Stomach (tissue), 9 donors: ENCODE measurements around the gene PHLDB1. TPM values are rescaled to one million over a fixed set of nuclear protein-coding genes. Genes with fewer than 3 reads are reported as not detected.

Experiments
- DNase-seq, 2 donors: peaks; one replicate each; pipeline versions ENCODE4 v3.0.0 to v3.0.0-alpha.2; 2013 to 2019
- H3K27ac ChIP-seq, 5 donors: fragments of 200-600 bp in 4 of 5; sonication (generic) in 4 of 5; one replicate each; pipeline ENCODE4 v1.5.1; 2013 to 2019; ENCODE audit warnings: mild to moderate bottlenecking in 1 of 5, moderate library complexity in 1 of 5
- H3K27me3 ChIP-seq, 3 donors: fragments of 200-600 bp; sonication (generic); one replicate each; pipeline ENCODE4 v1.5.1; 2017 to 2019; ENCODE audit warnings: mixed run types in 1 of 3
- H3K36me3 ChIP-seq, 4 donors: fragments of 200-600 bp; sonication (generic); 1 replicate in 3 of 4; 2 replicates in 1 of 4; pipeline ENCODE4 v1.5.1; 2016 to 2019
- H3K4me1 ChIP-seq, 4 donors: fragments of 200-600 bp; sonication (generic); one replicate each; pipeline ENCODE4 v1.5.1; 2016 to 2019
- H3K4me3 ChIP-seq, 4 donors: fragments of 200-600 bp; sonication (generic) in 3 of 4; one replicate each; pipeline ENCODE4 v1.5.1; 2016 to 2019; ENCODE audit warnings: mild to moderate bottlenecking in 1 of 4
- H3K9me3 ChIP-seq, 4 donors: fragments of 200-600 bp; sonication (generic); one replicate each; pipeline ENCODE4 v1.5.1; 2016 to 2019
- EP300 ChIP-seq: sonication (generic); formaldehyde crosslinking; IDR thresholded peaks from one replicate; pipeline ENCODE4 v1.6.1; 2017; ENCODE audit warnings: antibody characterized with exemption
- POLR2A ChIP-seq, 4 donors: fragments of 450-650 bp; IDR thresholded peaks; one replicate each; pipeline ENCODE4 v1.6.1; 2016; ENCODE audit warnings: antibody characterized with exemption in 4 of 4, control low read depth in 2 of 4, mild to moderate bottlenecking in 1 of 4, moderate library complexity in 1 of 4
- POLR2AphosphoS5 ChIP-seq, 3 donors: sonication (generic); formaldehyde crosslinking; IDR thresholded peaks; one replicate each; pipeline ENCODE4 v1.6.1; 2016; ENCODE audit warnings: antibody characterized with exemption in 3 of 3
- WGBS, 5 donors: extraction: QIAGEN DNeasy Blood & Tissue Kit in 3 of 5; methylation state at CpG; one replicate each; pipeline versions ENCODE4 v1.1.5 to v1.1.7; 2013 to 2018; 5-methylcytosine and 5-hydroxymethylcytosine counted together
- intact Hi-C: fragments of 100-400 bp; cut with DNase I; formaldehyde crosslinking; loops from one replicate; pipeline ENCODE4 v1.15.1; 2023; ENCODE audit warnings: low total_unique reads
- polyA plus RNA-seq, 3 donors: library from polyadenylated mRNA; stranded (reverse); fragments of 200-250 nt; gene quantifications; one replicate each; pipeline ENCODE4 v1.2.3, GENCODE V29; 2013
- total RNA-seq, 5 donors: library from RNA; depleted of rRNA; stranded (reverse); fragments of >200 nt; gene quantifications; one replicate each; pipeline versions ENCODE4 v1.1.0 to v1.2.3, GENCODE V29; 2014 to 2016
- TF ChIP-seq, protein P1 (sequence below), 7 experiments: fragments of 450-650 bp in 4 of 7; fragments of 200-600 bp in 3 of 7; sonication (generic) in 3 of 7; IDR thresholded peaks; one replicate each; pipeline ENCODE4 v1.5.1; 2016 to 2019; ENCODE audit warnings: antibody characterized with exemption in 7 of 7, control low read depth in 2 of 7, mild to moderate bottlenecking in 1 of 7
- donor health status: healthy with polysubstance abuse.
- donor health status: Bipolar disorder and iron deficiency.
- donor health status: healthy.

PHLDB1 gene
- total and polyA plus RNA-seq, 8 donors: 28.4 to 291 (median 41.4) TPM

- TF ChIP-seq, protein P1, sequence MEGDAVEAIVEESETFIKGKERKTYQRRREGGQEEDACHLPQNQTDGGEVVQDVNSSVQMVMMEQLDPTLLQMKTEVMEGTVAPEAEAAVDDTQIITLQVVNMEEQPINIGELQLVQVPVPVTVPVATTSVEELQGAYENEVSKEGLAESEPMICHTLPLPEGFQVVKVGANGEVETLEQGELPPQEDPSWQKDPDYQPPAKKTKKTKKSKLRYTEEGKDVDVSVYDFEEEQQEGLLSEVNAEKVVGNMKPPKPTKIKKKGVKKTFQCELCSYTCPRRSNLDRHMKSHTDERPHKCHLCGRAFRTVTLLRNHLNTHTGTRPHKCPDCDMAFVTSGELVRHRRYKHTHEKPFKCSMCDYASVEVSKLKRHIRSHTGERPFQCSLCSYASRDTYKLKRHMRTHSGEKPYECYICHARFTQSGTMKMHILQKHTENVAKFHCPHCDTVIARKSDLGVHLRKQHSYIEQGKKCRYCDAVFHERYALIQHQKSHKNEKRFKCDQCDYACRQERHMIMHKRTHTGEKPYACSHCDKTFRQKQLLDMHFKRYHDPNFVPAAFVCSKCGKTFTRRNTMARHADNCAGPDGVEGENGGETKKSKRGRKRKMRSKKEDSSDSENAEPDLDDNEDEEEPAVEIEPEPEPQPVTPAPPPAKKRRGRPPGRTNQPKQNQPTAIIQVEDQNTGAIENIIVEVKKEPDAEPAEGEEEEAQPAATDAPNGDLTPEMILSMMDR (IDR thresholded peaks at IDR 0.05): no peak
- TF ChIP-seq POLR2A (IDR thresholded peaks at IDR 0.05) (no peak), EP300 (no peak), POLR2AphosphoS5 (IDR thresholded peaks at IDR 0.05) (no peak)
- H3K4me1 ChIP-seq: peaks cover 0 to 10% (median 0%) of the 10 kb centered on the region in 4 donors
- no peak overlapping the region for H3K27ac ChIP-seq
- no peaks in the 10 kb centered on the region for H3K27me3 ChIP-seq
- H3K36me3 ChIP-seq: peaks cover 53 to 99% (median 98%) of the 10 kb centered on the region in 4 donors
- no peaks in the 10 kb centered on the region for H3K9me3 ChIP-seq
- intact Hi-C loops: no loop called here
- no peak overlapping the region for H3K4me3 ChIP-seq
- 77 to 85% (median 81%) methylated on average over 5 of the region's 5 CpGs for WGBS, 5 donors
- DNase-seq: no peak
These were observed 40.9 kb downstream of the PHLDB1 start for GRCh38 chr11:118648291-118648690.

DNA sequence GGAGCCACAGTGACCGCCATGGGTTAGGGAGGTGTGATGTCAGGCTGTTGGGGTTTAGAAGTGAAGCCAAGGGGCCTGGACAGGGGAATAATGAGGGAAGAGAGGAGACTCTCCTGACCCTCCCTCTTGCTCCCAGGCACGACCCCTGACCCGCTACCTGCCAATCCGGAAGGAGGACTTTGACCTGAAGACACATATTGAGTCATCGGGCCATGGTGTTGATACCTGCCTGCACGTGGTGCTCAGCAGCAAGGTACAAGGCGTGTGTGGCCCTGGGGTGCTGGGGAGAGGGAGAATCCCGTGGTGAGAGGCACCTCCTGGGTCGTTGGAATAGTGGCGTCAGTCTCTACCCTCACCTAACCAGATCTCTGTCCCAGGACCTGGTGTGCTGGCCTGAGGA is 42.5 kb downstream of the PHLDB1 start:
- Histone ChIP-seq H3K4me1 (peaks cover 0 to 10% (median 0%) of the 10 kb centered on the region in 4 donors), H3K36me3 (peaks cover 39 to 99% (median 96%) of the 10 kb centered on the region in 4 donors), H3K9me3 (no peaks in the 10 kb centered on the region), H3K4me3 (no peak overlapping the region), H3K27ac (no peak overlapping the region), H3K27me3 (no peaks in the 10 kb centered on the region)
- no peak for DNase-seq
- WGBS, 5 donors: 73 to 87% (median 83%) methylated on average over 9 to 10 of the region's 10 CpGs
- TF ChIP-seq, protein P1 (IDR thresholded peaks at IDR 0.05): no peak
- TF ChIP-seq EP300 (no peak), POLR2AphosphoS5 (IDR thresholded peaks at IDR 0.05) (no peak), POLR2A (IDR thresholded peaks at IDR 0.05) (no peak)
- intact Hi-C loops: no loop called here

GRCh38 chr11:118650366-118650765 is 43.0 kb downstream of the PHLDB1 start:
- Histone ChIP-seq H3K27ac (no peak overlapping the region), H3K27me3 (no peaks in the 10 kb centered on the region), H3K4me1 (peaks cover 0 to 10% (median 0%) of the 10 kb centered on the region in 4 donors), H3K36me3 (peaks cover 35 to 99% (median 96%) of the 10 kb centered on the region in 4 donors), H3K4me3 (no peak overlapping the region), H3K9me3 (no peaks in the 10 kb centered on the region)
- WGBS, 5 donors: 93 to 100% (median 98%) methylated on average over 3 to 8 of the region's 8 CpGs
- TF ChIP-seq POLR2AphosphoS5 (IDR thresholded peaks at IDR 0.05) (no peak), POLR2A (IDR thresholded peaks at IDR 0.05) (no peak), EP300 (no peak)
- TF ChIP-seq, protein P1 (IDR thresholded peaks at IDR 0.05): no peak
- intact Hi-C loops: no loop called here
- DNase-seq: no peak

DNA sequence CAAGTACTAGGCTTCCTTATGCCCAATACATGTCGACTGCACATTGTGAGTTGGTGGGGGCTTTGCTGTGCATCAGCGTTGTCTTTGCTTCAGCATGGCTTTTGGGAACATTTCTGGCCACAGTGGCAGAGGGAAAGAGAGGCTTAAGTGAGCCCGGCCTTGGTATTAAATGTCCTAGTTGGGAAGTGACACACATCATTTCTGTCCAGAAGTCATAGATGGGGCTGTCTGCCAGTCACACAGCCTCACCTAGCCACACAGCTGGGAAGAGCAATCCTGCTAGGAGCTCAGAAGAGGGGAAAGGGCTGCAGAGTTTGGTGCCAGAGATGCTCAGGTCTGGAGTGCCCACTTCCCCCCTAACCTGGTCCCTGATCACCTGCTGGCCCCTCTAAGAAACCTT is 44.4 kb downstream of the PHLDB1 start:
- peaks cover 0 to 10% (median 0%) of the 10 kb centered on the region in 4 donors for H3K4me1 ChIP-seq
- WGBS, 5 donors: 81 to 93% (median 85%) methylated on average over 3 of the region's 3 CpGs
- H3K4me3 ChIP-seq: no peak overlapping the region
- no peak for DNase-seq
- H3K27ac ChIP-seq: no peak overlapping the region
- intact Hi-C loops: no loop called here
- no peaks in the 10 kb centered on the region for H3K27me3 ChIP-seq
- TF ChIP-seq, protein P1 (IDR thresholded peaks at IDR 0.05): no peak
- TF ChIP-seq POLR2A (IDR thresholded peaks at IDR 0.05): no peak
- no peak for TF ChIP-seq EP300
- TF ChIP-seq POLR2AphosphoS5 (IDR thresholded peaks at IDR 0.05): no peak
- no peaks in the 10 kb centered on the region for H3K9me3 ChIP-seq
- H3K36me3 ChIP-seq: peaks cover 32 to 99% (median 99%) of the 10 kb centered on the region in 4 donors
